ACC112 (cell line): ENCODE data around the gene RNF225.

ENCODE experiments used
- H2AFZ ChIP-seq: fragments of 200-600 bp; sonication (generic); one replicate; pipeline ENCODE4 v1.6.0; 2017; ENCODE audit warnings: antibody characterized with exemption, low read length; ENCODE audit not compliant: unreplicated experiment
- H3K27ac ChIP-seq: fragments of 200-600 bp; sonication (generic); 2 replicates; pipeline ENCODE4 v1.5.1; 2014; ENCODE audit warnings: low read depth, mild to moderate bottlenecking, antibody characterized with exemption, low read length, moderate library complexity
- H3K27me3 ChIP-seq: fragments of 200-600 bp; sonication (generic); 2 replicates; pipeline ENCODE4 v1.6.1; 2014; ENCODE audit warnings: mild to moderate bottlenecking, antibody characterized with exemption, low read length, moderate library complexity, mixed read lengths; ENCODE audit not compliant: insufficient read depth
- H3K36me3 ChIP-seq: fragments of 200-600 bp; sonication (generic); 2 replicates; pipeline ENCODE4 v1.6.1; 2016; ENCODE audit warnings: mild to moderate bottlenecking, antibody characterized with exemption, low read length, moderate library complexity, mixed read lengths; ENCODE audit not compliant: insufficient read depth
- H3K4me1 ChIP-seq: fragments of 200-600 bp; sonication (generic); one replicate; pipeline ENCODE4 v1.6.1; 2016; ENCODE audit warnings: low read length, mixed read lengths; ENCODE audit not compliant: insufficient read depth, unreplicated experiment, control insufficient read depth
- H3K4me3 ChIP-seq: fragments of 200-600 bp; sonication (generic); 2 replicates; pipeline ENCODE4 v1.5.1; 2014; ENCODE audit warnings: mild to moderate bottlenecking, low read depth, low read length
- H3K79me2 ChIP-seq: fragments of 200-600 bp; sonication (generic); one replicate; pipeline ENCODE4 v1.6.0; 2016; ENCODE audit warnings: low read length; ENCODE audit not compliant: control insufficient read depth, unreplicated experiment, insufficient read depth

Gene RNF225

GRCh38 chr19:58381460-58382212 lies 13.8 kb upstream of the RNF225 start:
- Histone ChIP-seq H3K27ac (peak overlapping the region; percentile 77), H3K79me2 (peaks cover 5% of the 10 kb centered on the region), H3K27me3 (no peaks in the 10 kb centered on the region), H2AFZ (no peak overlapping the region), H3K4me3 (peak overlapping the region; percentile 97), H3K4me1 (peaks cover 17% of the 10 kb centered on the region), H3K36me3 (no peaks in the 10 kb centered on the region)

DNA sequence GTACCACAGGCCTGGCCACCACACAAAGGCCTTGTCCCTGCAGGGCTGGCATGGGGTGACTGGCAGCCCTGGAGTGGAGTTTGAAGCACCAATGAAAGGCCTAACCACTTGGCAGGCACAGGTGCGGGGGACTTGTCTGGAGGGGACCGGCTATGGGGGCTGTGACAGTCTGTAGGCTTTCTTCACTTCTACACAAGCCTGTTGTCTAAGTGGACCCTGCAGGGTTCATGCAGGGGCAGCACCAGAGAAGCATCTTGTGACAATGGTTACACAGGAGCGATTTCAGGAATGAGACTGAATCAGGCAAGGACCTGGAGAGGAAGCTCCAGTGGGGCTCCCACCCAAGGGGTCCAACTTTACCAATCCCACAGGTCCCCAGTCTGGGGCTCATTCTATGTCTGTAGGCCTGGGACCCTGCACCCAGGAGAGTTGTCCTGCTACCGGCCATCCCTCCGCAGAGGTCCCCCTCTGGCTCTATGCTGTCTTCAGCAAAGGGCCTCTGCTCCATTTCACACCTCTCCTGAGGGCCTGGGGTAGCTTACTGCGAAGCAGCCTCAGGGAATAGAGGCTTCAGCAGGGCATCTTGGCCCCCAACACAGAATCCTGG lies 12.4 kb upstream of the RNF225 start:
- Histone ChIP-seq H3K79me2 (peaks cover 16% of the 10 kb centered on the region), H3K4me1 (peaks cover 17% of the 10 kb centered on the region), H3K27ac (no peak overlapping the region), H3K4me3 (no peak overlapping the region), H2AFZ (no peak overlapping the region), H3K36me3 (no peaks in the 10 kb centered on the region), H3K27me3 (no peaks in the 10 kb centered on the region)

GRCh38 chr19:58385313-58385890 lies 10.1 kb upstream of the RNF225 start:
- Histone ChIP-seq H3K4me3 (peak overlapping the region; percentile 98), H3K27ac (no peak overlapping the region), H3K79me2 (peaks cover 30% of the 10 kb centered on the region), H3K4me1 (peaks cover 12% of the 10 kb centered on the region), H3K36me3 (no peaks in the 10 kb centered on the region; the same call in 1 of the 2 replicates), H3K27me3 (no peaks in the 10 kb centered on the region), H2AFZ (no peak overlapping the region)

DNA sequence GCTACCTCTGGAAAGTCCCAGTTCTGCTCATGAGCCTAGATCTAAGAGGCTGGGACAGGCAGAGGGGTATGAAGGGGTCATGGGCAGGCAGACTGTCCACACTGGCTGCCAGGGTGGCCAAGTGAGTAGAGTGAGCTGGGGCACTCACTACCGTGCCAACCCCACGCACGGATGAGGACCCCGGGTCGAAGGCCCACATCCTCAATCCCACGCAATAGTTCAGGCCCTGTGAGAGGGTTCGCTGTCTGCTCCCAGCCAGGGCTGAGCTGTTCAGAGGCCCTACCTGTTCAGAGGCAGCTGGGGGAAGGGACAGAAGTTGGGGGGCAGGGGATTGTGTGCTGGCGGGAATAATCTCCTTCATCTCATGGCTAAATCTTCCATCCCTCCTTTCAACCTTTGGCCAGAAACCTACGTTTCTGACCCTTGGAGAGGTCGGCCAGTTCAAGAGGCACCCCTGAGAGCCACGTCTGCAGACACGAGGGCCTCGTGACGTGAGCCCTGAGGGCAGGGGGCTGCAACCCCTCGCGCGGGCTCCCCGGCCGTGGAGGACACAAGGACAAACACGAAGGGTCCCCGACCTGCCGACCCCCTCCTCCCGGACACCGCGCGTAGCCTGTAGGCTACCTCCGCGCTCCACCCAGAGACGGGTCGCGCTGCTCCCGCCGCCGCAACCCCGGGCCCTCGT lies 9.4 kb upstream of the RNF225 start:
- Histone ChIP-seq H3K36me3 (peaks cover 5% of the 10 kb centered on the region; the same call in 1 of the 2 replicates), H3K79me2 (peaks cover 36% of the 10 kb centered on the region), H3K27me3 (no peaks in the 10 kb centered on the region), H2AFZ (no peak overlapping the region), H3K27ac (peak overlapping the region; percentile 93), H3K4me1 (peaks cover 12% of the 10 kb centered on the region), H3K4me3 (peak overlapping the region; percentile 98)

DNA sequence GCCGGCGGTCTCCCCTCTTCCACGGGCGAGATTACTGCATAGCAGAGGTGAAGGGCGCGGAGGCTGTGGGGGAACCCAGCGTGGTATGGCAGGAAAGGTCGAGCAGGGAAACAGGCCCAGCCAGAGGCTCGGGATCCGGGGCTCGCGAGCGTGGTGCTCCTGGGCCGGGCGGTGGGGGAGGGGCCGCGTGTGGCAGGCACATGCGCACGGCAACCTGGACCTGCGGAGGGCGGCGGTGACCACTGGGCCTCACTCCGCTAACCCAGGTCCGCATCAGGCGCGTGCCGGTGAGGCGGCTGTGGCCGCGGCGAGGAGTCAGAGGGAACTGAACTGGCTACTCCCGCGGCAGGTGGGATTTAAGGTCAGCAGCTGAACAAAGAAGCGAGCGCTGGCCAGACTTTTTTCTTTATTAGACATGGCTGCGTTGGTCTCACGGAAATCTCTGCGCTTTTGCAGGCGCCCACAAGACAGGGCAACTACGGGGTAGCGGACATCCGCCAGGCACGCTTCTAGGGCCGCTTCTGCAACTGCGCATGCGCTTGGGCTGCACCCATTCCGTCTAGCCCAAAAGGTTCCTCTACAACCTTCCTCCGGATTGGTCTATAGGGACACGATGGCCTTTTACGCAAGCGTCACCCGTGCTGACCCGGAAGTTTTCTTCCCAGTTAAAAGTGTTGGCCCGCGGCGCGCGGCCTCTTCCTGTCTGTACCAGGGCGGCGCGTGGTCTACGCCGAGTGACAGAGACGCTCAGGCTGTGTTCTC lies 8.7 kb upstream of the RNF225 start, which contains the start of gene RPS5:
Gene RPS5 (plus strand): TSS at position 694 of the 762 bp plus-strand sequence. CDS start 869 bp downstream, outside the sequence.
- Histone ChIP-seq H3K4me1 (peaks cover 12% of the 10 kb centered on the region), H3K79me2 (peaks cover 38% of the 10 kb centered on the region), H2AFZ (no peak within 1 kb of the TSS), H3K4me3 (peak within 1 kb of the TSS; percentile 98), H3K27ac (peak within 1 kb of the TSS; percentile 93), H3K27me3 (no peaks in the 10 kb centered on the region), H3K36me3 (peaks cover 5% of the 10 kb centered on the region; the same call in 1 of the 2 replicates)

GRCh38 chr19:58387338-58388174 lies 7.9 kb upstream of the RNF225 start:
- Histone ChIP-seq H3K27ac (peak overlapping the region; percentile 93), H3K79me2 (peaks cover 41% of the 10 kb centered on the region), H3K4me1 (peaks cover 12% of the 10 kb centered on the region), H3K36me3 (peaks cover 5% of the 10 kb centered on the region; the same call in 1 of the 2 replicates), H3K4me3 (peak overlapping the region; percentile 98), H2AFZ (no peak overlapping the region), H3K27me3 (no peaks in the 10 kb centered on the region)

- Histone ChIP-seq H3K4me3 (peak overlapping the region; percentile 98), H3K79me2 (peaks cover 42% of the 10 kb centered on the region)
These were observed 7.3 kb upstream of the RNF225 start for GRCh38 chr19:58388175-58388526.

DNA sequence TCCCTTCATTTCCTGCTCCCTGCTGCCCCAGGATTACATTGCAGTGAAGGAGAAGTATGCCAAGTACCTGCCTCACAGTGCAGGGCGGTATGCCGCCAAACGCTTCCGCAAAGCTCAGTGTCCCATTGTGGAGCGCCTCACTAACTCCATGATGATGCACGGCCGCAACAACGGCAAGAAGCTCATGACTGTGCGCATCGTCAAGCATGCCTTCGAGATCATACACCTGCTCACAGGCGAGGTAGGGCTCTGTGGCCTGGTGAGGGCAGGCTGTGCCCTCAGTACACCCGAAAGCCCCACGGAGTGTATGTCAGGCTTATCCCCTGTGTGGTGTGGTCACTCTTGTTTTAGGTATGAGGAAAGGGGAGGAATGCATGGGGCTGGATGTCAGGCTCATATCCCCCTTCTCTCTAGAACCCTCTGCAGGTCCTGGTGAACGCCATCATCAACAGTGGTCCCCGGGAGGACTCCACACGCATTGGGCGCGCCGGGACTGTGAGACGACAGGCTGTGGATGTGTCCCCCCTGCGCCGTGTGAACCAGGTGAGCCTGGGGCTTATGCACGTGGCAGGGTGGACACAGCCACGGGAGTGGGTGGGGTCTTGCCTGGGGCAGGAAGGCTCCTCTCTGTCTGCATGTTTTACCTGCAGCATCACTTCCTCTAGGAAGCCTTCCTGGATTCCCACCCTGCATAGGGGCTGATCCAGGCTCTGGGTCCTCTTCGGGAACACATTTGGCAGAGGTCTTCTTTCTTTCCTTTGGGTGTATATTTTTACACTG lies 2.3 kb upstream of the RNF225 start:
- Histone ChIP-seq H3K79me2 (peaks cover 26% of the 10 kb centered on the region), H3K27ac (no peak overlapping the region)

More at GRCh38 chr19:58388175-58388526, 7.3 kb upstream of the RNF225 start:
- Histone ChIP-seq H3K27ac (no peak overlapping the region), H3K4me1 (peaks cover 12% of the 10 kb centered on the region), H3K36me3 (peaks cover 5% of the 10 kb centered on the region; the same call in 1 of the 2 replicates), H2AFZ (no peak overlapping the region), H3K27me3 (no peaks in the 10 kb centered on the region)

DNA sequence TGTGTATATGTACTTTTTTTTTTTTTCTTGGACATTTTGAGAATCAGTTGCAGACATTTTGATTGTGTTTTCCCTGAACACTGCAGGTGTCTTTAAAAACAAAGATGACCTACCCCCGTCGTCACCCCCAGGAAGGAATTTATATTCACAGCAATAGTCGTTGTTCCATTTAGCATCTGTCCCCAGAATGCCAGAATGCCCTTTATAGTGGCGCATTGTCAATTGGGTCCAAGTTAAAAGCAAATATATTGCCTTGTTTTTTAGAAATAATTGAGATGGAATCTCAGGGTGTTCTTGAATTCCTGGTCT lies 1.8 kb upstream of the RNF225 start:
- Histone ChIP-seq H3K27ac (no peak overlapping the region), H3K4me3 (no peak overlapping the region), H3K36me3 (peaks cover 8% of the 10 kb centered on the region; the same call in 1 of the 2 replicates), H3K27me3 (no peaks in the 10 kb centered on the region), H3K4me1 (no peaks in the 10 kb centered on the region), H2AFZ (no peak overlapping the region), H3K79me2 (peaks cover 22% of the 10 kb centered on the region)

More for the DNA sequence above, 2.3 kb upstream of the RNF225 start:
- Histone ChIP-seq H3K27me3 (no peaks in the 10 kb centered on the region), H3K4me3 (no peak overlapping the region), H2AFZ (no peak overlapping the region), H3K36me3 (peaks cover 8% of the 10 kb centered on the region; the same call in 1 of the 2 replicates), H3K4me1 (no peaks in the 10 kb centered on the region)
